Measurements from ENCODE around the gene CDKL1.

The CDKL1 gene

GRCh38 chr14:50402965-50403364 is 6.3 kb upstream of the CDKL1 start:
- Histone ChIP-seq H3K27ac (ENCODE audit: low read depth, low read length, poor library complexity, severe bottlenecking) (peak overlapping the region; percentile 74), H3K9me2 (ENCODE audit: low read depth, low read length) (no peaks in the 10 kb centered on the region)

DNA sequence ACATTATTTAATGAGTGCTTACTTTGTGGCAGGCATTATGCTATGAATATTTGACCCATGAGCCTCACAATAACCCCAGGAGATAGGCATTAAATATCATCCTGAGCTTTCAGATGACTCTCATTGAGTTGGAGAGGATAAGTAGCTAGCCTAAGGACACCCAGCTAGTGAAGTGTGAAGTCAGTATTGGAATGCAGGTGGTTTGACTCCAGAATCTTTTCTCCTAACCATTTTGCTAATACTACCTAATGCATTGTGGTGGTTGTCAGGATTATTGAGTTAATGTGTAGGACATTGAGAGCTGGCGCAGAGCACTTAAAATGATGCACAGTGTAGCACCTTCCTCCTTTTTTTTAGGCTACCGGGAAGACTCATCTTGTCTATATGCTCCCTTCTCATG is 3.8 kb upstream of the CDKL1 start:
- peaks cover 76% of the 10 kb centered on the region for H3K4me1 ChIP-seq (ENCODE audit: insufficient read depth, low read length, severe bottlenecking)
- no peak for TF ChIP-seq CTCF (IDR thresholded peaks at IDR 0.05; ENCODE audit: low read length)
- TF ChIP-seq EZH2 (IDR thresholded peaks at IDR 0.05; ENCODE audit: borderline replicate concordance, low read length): no peak
- H3K4me2 ChIP-seq (ENCODE audit: low read length): peak overlapping the region; percentile 46; the same call in 1 of the 2 replicates
- no peak overlapping the region for H2AFZ ChIP-seq (ENCODE audit: low read length)
- no peaks in the 10 kb centered on the region for H3K9me3 ChIP-seq (ENCODE audit: low read length)
- H3K4me3 ChIP-seq (ENCODE audit: low read depth, low read length, poor library complexity, severe bottlenecking): no peak overlapping the region
- H3K79me2 ChIP-seq (ENCODE audit: insufficient read depth, low read length): no peaks in the 10 kb centered on the region
- H3K36me3 ChIP-seq (ENCODE audit: insufficient read depth, low read length): no peaks in the 10 kb centered on the region; the same call in 1 of the 2 replicates
- H4K20me1 ChIP-seq (ENCODE audit: insufficient read depth, low read length): no peaks in the 10 kb centered on the region
- no peaks in the 10 kb centered on the region for H3F3A ChIP-seq (ENCODE audit: insufficient read depth, low read length)
- H3K9ac ChIP-seq (ENCODE audit: low read length): no peak overlapping the region; the same call in 1 of the 2 replicates
- peak overlapping the region; percentile 87 for H3K27ac ChIP-seq (ENCODE audit: low read depth, low read length, poor library complexity, severe bottlenecking)
- no peaks in the 10 kb centered on the region for H3K9me2 ChIP-seq (ENCODE audit: low read depth, low read length)
- no peaks in the 10 kb centered on the region for H3K27me3 ChIP-seq (ENCODE audit: insufficient read depth, low read length)

More at GRCh38 chr14:50402965-50403364, 6.3 kb upstream of the CDKL1 start:
- Histone ChIP-seq H3K36me3 (ENCODE audit: insufficient read depth, low read length) (no peaks in the 10 kb centered on the region), H3F3A (ENCODE audit: insufficient read depth, low read length) (no peaks in the 10 kb centered on the region), H3K4me2 (ENCODE audit: low read length) (no peak overlapping the region), H3K79me2 (ENCODE audit: insufficient read depth, low read length) (no peaks in the 10 kb centered on the region), H4K20me1 (ENCODE audit: insufficient read depth, low read length) (no peaks in the 10 kb centered on the region), H3K9me3 (ENCODE audit: low read length) (no peaks in the 10 kb centered on the region), H3K4me3 (ENCODE audit: low read depth, low read length, poor library complexity, severe bottlenecking) (no peak overlapping the region), H2AFZ (ENCODE audit: low read length) (no peak overlapping the region), H3K9ac (ENCODE audit: low read length) (no peak overlapping the region), H3K27me3 (ENCODE audit: insufficient read depth, low read length) (no peaks in the 10 kb centered on the region), H3K4me1 (ENCODE audit: insufficient read depth, low read length, severe bottlenecking) (peaks cover 61% of the 10 kb centered on the region)
- no peak for TF ChIP-seq EZH2 (IDR thresholded peaks at IDR 0.05; ENCODE audit: borderline replicate concordance, low read length)
- no peak for TF ChIP-seq CTCF (IDR thresholded peaks at IDR 0.05; ENCODE audit: low read length)

DNA sequence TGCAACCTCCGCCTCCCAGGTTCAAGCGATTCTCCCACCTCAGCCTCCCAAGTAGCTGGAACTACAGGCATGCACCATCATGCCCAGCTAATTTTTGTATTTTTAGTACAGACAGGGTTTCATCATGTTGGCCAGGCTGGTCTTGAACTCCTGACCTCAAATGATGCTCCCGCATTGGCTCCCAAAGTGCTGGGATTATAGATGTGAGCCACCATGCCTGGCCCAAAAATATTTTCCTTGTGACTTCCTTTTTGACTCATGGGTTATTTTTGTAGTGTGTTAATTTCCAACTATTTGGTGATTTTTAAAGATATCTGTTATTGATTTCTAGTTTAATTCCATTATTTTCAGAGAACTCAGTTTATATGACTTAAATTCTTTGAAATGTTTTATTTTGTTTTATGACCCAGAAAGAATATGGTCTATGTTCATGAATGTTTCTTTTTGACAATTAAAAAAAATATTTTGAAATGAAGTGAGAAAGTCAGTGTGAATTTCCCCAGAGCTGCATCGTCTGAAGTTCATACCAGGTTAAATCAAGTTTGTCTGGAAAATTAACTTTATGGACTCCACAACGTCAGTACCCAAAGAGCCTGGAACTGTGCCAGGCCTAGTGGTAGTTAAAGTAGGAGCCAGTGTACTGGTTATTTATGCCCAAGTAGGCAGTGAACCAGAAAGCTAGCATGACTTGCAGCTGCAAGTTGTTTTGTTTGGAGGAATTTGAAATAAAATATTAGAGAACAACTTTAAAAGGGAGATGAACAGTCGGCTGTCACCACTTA is 2.8 kb upstream of the CDKL1 start:
- no peak overlapping the region for H3K4me3 ChIP-seq (ENCODE audit: low read depth, low read length, poor library complexity, severe bottlenecking)
- peaks cover 85% of the 10 kb centered on the region for H3K4me1 ChIP-seq (ENCODE audit: insufficient read depth, low read length, severe bottlenecking)
- H3K27ac ChIP-seq (ENCODE audit: low read depth, low read length, poor library complexity, severe bottlenecking): peak overlapping the region; percentile 87
- no peaks in the 10 kb centered on the region for H3F3A ChIP-seq (ENCODE audit: insufficient read depth, low read length)
- H2AFZ ChIP-seq (ENCODE audit: low read length): no peak overlapping the region
- H3K79me2 ChIP-seq (ENCODE audit: insufficient read depth, low read length): no peaks in the 10 kb centered on the region
- H3K9me2 ChIP-seq (ENCODE audit: low read depth, low read length): no peaks in the 10 kb centered on the region
- H3K27me3 ChIP-seq (ENCODE audit: insufficient read depth, low read length): no peaks in the 10 kb centered on the region
- no peaks in the 10 kb centered on the region for H3K9me3 ChIP-seq (ENCODE audit: low read length)
- H3K36me3 ChIP-seq (ENCODE audit: insufficient read depth, low read length): peaks cover 5% of the 10 kb centered on the region; the same call in 1 of the 2 replicates
- peak overlapping the region; percentile 46; the same call in 1 of the 2 replicates for H3K4me2 ChIP-seq (ENCODE audit: low read length)
- no peak for TF ChIP-seq CTCF (IDR thresholded peaks at IDR 0.05; ENCODE audit: low read length)
- TF ChIP-seq EZH2 (IDR thresholded peaks at IDR 0.05; ENCODE audit: borderline replicate concordance, low read length): no peak
- H4K20me1 ChIP-seq (ENCODE audit: insufficient read depth, low read length): no peaks in the 10 kb centered on the region
- no peak overlapping the region; the same call in 1 of the 2 replicates for H3K9ac ChIP-seq (ENCODE audit: low read length)
